Neural cell (in vitro differentiated cells): ENCODE measurements around the gene MYO3B. TPM values are rescaled to one million over a fixed set of nuclear protein-coding genes. Genes with fewer than 3 reads are reported as not detected.

Experiments used
- H2AFZ ChIP-seq: fragments of 200-600, 300-800 bp; sonication (generic), shearing (Covaris generic); 2 replicates; pipeline ENCODE4 v1.6.0; 2014; ENCODE audit warnings: low read depth, mild to moderate bottlenecking, antibody characterized with exemption, low read length, moderate library complexity
- H3F3A ChIP-seq: fragments of 200-600 bp; shearing (Covaris generic); 2 replicates; pipeline ENCODE4 v1.6.1; 2016; ENCODE audit warnings: mild to moderate bottlenecking, moderate library complexity, mixed read lengths, antibody characterized with exemption, low read length; ENCODE audit not compliant: insufficient read depth, poor library complexity, severe bottlenecking
- H3K27ac ChIP-seq: fragments of 200-600, 300-800 bp; sonication (generic), shearing (Covaris generic); 2 replicates; pipeline ENCODE4 v1.5.1; 2014; ENCODE audit warnings: mild to moderate bottlenecking, low read length, moderate library complexity
- H3K27me3 ChIP-seq: fragments of 300-800, 200-600 bp; sonication (generic), shearing (Covaris generic); 2 replicates; pipeline ENCODE4 v1.6.0; 2014; ENCODE audit warnings: mild to moderate bottlenecking, low read depth, low read length, moderate library complexity; ENCODE audit not compliant: insufficient read depth
- H3K36me3 ChIP-seq: fragments of 300-800, 200-600 bp; sonication (generic), shearing (Covaris generic); 2 replicates; pipeline ENCODE4 v1.5.1; 2014; ENCODE audit warnings: mild to moderate bottlenecking, antibody characterized with exemption, low read length, moderate library complexity; ENCODE audit not compliant: insufficient read depth
- H3K4me2 ChIP-seq: fragments of 300-800, 200-600 bp; sonication (generic), shearing (Covaris generic); 2 replicates; pipeline ENCODE4 v1.6.0; 2014; ENCODE audit warnings: mild to moderate bottlenecking, low read length
- H3K4me3 ChIP-seq: fragments of 300-800, 200-600 bp; sonication (generic), shearing (Covaris generic); 2 replicates; pipeline ENCODE4 v1.5.1; 2014; ENCODE audit warnings: mild to moderate bottlenecking, low read length, moderate library complexity
- H3K79me2 ChIP-seq: fragments of 200-600 bp; shearing (Covaris generic); replicated peaks from 2 replicates; pipeline ENCODE4 v1.6.0; 2014; ENCODE audit warnings: mild to moderate bottlenecking, low read length, moderate library complexity; ENCODE audit not compliant: insufficient read depth
- H3K9ac ChIP-seq: fragments of 300-800, 200-600 bp; sonication (generic), shearing (Covaris generic); 2 replicates; pipeline ENCODE4 v1.6.1; 2016; ENCODE audit warnings: mild to moderate bottlenecking, low read length, mixed read lengths
- H3K9me2 ChIP-seq: fragments of 200-600 bp; shearing (Covaris generic); 2 replicates; pipeline ENCODE4 v1.6.1; 2016; ENCODE audit warnings: mild to moderate bottlenecking, low read length, mixed read lengths; ENCODE audit not compliant: insufficient read depth
- H3K9me3 ChIP-seq: fragments of 200-600, 300-800 bp; sonication (generic), shearing (Covaris generic); 2 replicates; pipeline ENCODE4 v1.6.1; 2016; ENCODE audit warnings: mild to moderate bottlenecking, mixed run types, low read length, moderate library complexity, mixed read lengths
- H4K20me1 ChIP-seq: fragments of 200-600 bp; shearing (Covaris generic); 2 replicates; pipeline ENCODE4 v1.6.1; 2016; ENCODE audit warnings: mild to moderate bottlenecking, mixed run types; ENCODE audit not compliant: insufficient read depth
- EP300 ChIP-seq: fragments of 450-650 bp; conservative IDR thresholded peaks from 2 replicates; pipeline ENCODE4 v1.6.1; 2014; ENCODE audit warnings: antibody characterized with exemption, mild to moderate bottlenecking, moderate library complexity; ENCODE audit not compliant: poor library complexity, severe bottlenecking
- EZH2 ChIP-seq: fragments of 200-600, 300-800 bp; shearing (Covaris generic), sonication (generic); IDR thresholded peaks from 2 replicates; pipeline ENCODE4 v1.6.1; 2014; ENCODE audit warnings: antibody characterized with exemption, low read length, borderline replicate concordance, mild to moderate bottlenecking; ENCODE audit not compliant: insufficient read depth, poor library complexity, severe bottlenecking
- MXI1 ChIP-seq: fragments of 450-650 bp; conservative IDR thresholded peaks from 2 replicates; pipeline ENCODE4 v1.6.1; 2014; ENCODE audit warnings: antibody characterized with exemption, mild to moderate bottlenecking; ENCODE audit not compliant: poor library complexity, severe bottlenecking
- POLR2AphosphoS5 ChIP-seq: IDR thresholded peaks from 2 replicates; pipeline ENCODE4 v1.6.1; 2012
- RAD21 ChIP-seq: fragments of 450-650 bp; conservative IDR thresholded peaks from 2 replicates; pipeline ENCODE4 v1.6.1; 2014; ENCODE audit warnings: antibody characterized with exemption, mild to moderate bottlenecking, moderate library complexity
- SMC3 ChIP-seq: fragments of 450-650 bp; conservative IDR thresholded peaks from 2 replicates; pipeline ENCODE4 v1.6.1; 2014; ENCODE audit warnings: antibody characterized with exemption, mild to moderate bottlenecking, moderate library complexity; ENCODE audit not compliant: poor library complexity
- TAF1 ChIP-seq: IDR thresholded peaks from 2 replicates; pipeline ENCODE4 v1.6.1; 2012; ENCODE audit warnings: low read depth
- polyA plus RNA-seq: library from polyadenylated mRNA; depleted of rRNA; stranded (reverse); fragments of >200 nt; gene quantifications from 2 replicates; pipeline ENCODE4 v1.2.3, GENCODE V29; 2014
- TF ChIP-seq, protein P1 (sequence below): fragments of 450-650 bp; IDR thresholded peaks from 2 replicates; pipeline ENCODE4 v1.5.1; 2014; ENCODE audit warnings: antibody characterized with exemption, mild to moderate bottlenecking, moderate library complexity; ENCODE audit not compliant: poor library complexity, severe bottlenecking
- TF ChIP-seq, protein P2 (sequence below): IDR thresholded peaks from 2 replicates; pipeline ENCODE4 v1.6.1; 2012; ENCODE audit warnings: borderline replicate concordance

Gene MYO3B
- polyA plus RNA-seq, 1 donor from 2014 or later: 0.11 TPM

DNA sequence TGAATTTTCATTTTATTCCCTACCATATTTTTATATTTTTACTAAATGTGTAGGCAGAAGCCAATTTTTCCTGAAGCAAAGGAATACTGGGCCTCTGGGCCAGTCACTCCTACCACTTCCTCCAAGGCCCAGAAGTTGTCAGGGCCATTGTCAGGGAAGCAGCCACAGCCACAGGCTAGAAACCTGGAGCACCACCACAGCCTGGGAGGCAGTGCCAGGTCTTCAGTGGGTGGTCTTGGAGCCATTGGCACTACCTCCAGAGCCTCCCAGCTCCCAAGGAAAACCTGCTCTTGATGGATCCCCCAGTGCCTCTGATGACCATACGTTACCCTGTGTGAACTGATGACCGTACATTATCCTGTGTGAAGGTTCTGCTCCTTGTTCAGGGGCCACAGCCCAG is 401.6 kb downstream of the MYO3B start:
- H2AFZ ChIP-seq: no peak overlapping the region
- H3K9me2 ChIP-seq: no peaks in the 10 kb centered on the region
- H4K20me1 ChIP-seq: no peaks in the 10 kb centered on the region
- no peak overlapping the region for H3K4me3 ChIP-seq
- no peak overlapping the region for H3K9ac ChIP-seq
- no peaks in the 10 kb centered on the region for H3K36me3 ChIP-seq
- H3F3A ChIP-seq: no peaks in the 10 kb centered on the region
- H3K4me2 ChIP-seq: no peak overlapping the region
- no peaks in the 10 kb centered on the region for H3K79me2 ChIP-seq
- H3K9me3 ChIP-seq: no peaks in the 10 kb centered on the region
- no peaks in the 10 kb centered on the region for H3K27me3 ChIP-seq
- no peak for TF ChIP-seq EZH2
- TF ChIP-seq POLR2AphosphoS5: no peak
- no peak for TF ChIP-seq TAF1
- no peak for TF ChIP-seq EP300
- no peak for TF ChIP-seq RAD21
- TF ChIP-seq, protein P1, sequence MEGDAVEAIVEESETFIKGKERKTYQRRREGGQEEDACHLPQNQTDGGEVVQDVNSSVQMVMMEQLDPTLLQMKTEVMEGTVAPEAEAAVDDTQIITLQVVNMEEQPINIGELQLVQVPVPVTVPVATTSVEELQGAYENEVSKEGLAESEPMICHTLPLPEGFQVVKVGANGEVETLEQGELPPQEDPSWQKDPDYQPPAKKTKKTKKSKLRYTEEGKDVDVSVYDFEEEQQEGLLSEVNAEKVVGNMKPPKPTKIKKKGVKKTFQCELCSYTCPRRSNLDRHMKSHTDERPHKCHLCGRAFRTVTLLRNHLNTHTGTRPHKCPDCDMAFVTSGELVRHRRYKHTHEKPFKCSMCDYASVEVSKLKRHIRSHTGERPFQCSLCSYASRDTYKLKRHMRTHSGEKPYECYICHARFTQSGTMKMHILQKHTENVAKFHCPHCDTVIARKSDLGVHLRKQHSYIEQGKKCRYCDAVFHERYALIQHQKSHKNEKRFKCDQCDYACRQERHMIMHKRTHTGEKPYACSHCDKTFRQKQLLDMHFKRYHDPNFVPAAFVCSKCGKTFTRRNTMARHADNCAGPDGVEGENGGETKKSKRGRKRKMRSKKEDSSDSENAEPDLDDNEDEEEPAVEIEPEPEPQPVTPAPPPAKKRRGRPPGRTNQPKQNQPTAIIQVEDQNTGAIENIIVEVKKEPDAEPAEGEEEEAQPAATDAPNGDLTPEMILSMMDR: no peak
- TF ChIP-seq, protein P2, sequence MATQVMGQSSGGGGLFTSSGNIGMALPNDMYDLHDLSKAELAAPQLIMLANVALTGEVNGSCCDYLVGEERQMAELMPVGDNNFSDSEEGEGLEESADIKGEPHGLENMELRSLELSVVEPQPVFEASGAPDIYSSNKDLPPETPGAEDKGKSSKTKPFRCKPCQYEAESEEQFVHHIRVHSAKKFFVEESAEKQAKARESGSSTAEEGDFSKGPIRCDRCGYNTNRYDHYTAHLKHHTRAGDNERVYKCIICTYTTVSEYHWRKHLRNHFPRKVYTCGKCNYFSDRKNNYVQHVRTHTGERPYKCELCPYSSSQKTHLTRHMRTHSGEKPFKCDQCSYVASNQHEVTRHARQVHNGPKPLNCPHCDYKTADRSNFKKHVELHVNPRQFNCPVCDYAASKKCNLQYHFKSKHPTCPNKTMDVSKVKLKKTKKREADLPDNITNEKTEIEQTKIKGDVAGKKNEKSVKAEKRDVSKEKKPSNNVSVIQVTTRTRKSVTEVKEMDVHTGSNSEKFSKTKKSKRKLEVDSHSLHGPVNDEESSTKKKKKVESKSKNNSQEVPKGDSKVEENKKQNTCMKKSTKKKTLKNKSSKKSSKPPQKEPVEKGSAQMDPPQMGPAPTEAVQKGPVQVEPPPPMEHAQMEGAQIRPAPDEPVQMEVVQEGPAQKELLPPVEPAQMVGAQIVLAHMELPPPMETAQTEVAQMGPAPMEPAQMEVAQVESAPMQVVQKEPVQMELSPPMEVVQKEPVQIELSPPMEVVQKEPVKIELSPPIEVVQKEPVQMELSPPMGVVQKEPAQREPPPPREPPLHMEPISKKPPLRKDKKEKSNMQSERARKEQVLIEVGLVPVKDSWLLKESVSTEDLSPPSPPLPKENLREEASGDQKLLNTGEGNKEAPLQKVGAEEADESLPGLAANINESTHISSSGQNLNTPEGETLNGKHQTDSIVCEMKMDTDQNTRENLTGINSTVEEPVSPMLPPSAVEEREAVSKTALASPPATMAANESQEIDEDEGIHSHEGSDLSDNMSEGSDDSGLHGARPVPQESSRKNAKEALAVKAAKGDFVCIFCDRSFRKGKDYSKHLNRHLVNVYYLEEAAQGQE: no peak
- TF ChIP-seq MXI1: no peak
- TF ChIP-seq SMC3: no peak
- H3K27ac ChIP-seq: no peak overlapping the region

DNA sequence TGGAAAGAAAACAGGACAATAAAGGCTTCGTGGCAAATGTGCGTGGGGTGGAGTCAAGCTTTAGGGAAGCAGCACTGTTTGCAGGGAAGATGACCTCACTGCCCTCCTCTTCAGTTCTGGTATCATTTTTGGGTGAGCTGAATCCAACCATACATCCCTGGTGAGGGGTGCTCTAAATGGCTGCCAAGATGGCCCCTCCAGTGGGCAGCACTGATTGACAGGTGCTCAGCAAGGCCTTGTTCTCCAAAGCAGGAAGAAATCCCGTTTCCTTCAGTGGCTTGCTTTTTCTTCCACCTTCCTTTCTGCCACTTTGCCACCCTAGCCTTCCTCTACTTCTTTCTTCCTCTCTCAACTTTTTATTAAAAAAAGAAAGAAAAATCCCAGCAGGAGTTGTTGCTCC is 404.4 kb downstream of the MYO3B start:
- H2AFZ ChIP-seq: no peak overlapping the region
- no peaks in the 10 kb centered on the region for H3K36me3 ChIP-seq
- no peaks in the 10 kb centered on the region for H3K9me3 ChIP-seq
- H3K9me2 ChIP-seq: no peaks in the 10 kb centered on the region
- TF ChIP-seq MXI1 (no peak), POLR2AphosphoS5 (no peak)
- TF ChIP-seq, protein P2: no peak
- H3K79me2 ChIP-seq: no peaks in the 10 kb centered on the region
- no peak overlapping the region for H3K4me2 ChIP-seq
- no peak overlapping the region for H3K27ac ChIP-seq
- H3K9ac ChIP-seq: no peak overlapping the region
- no peak overlapping the region for H3K4me3 ChIP-seq
- no peaks in the 10 kb centered on the region for H4K20me1 ChIP-seq
- no peaks in the 10 kb centered on the region for H3K27me3 ChIP-seq
- no peaks in the 10 kb centered on the region for H3F3A ChIP-seq
